Measurements from ENCODE around the gene CHMP1A. TPM values are rescaled to one million over a fixed set of nuclear protein-coding genes. Genes with fewer than 3 reads are reported as not detected.

The CHMP1A gene
- polyA plus RNA-seq, 2 of the 4 experiments (the other 2 are of a cell fraction): 36.4 to 91.7 TPM

GRCh38 chr16:89602273-89602951 lies 55.1 kb downstream of the CHMP1A start:
- DNase-seq (ENCODE audit: low read depth in 1 of 2, low spot score in 1 of 2): peak; percentile 55 to 56
- peak overlapping the region; percentile 23 to 76; a peak in 4 of 6 replicates for H3K27ac ChIP-seq

GRCh38 chr16:89601906-89602272 lies 55.6 kb downstream of the CHMP1A start:
- POLR2A ChIA-PET: interaction anchor here (0.7 to 1.5 kb wide), 2 partner anchors 31 to 308 kb away, joined by 4 to 6 read pairs; no protein-coding TSS in a partner anchor

More at GRCh38 chr16:89602273-89602951, 55.1 kb downstream of the CHMP1A start:
- 14% methylated on average over 16 of the region's 22 CpGs for WGBS (ENCODE audit: missing lambda C conversion rate)
- Histone ChIP-seq H3K9me3 (no peaks in the 10 kb centered on the region), H3K4me1 (peaks cover 30% of the 10 kb centered on the region), H3K4me3 (no peak overlapping the region), H3K4me2 (peak overlapping the region; percentile 54)
- ATAC-seq: peak; percentile 65 to 71
- no peak for FAIRE-seq
- TF ChIP-seq TFCP2L1 (CRISPR knock-in tag; IDR thresholded peaks at IDR 0.05) (no peak), CTCF (IDR thresholded peaks at IDR 0.05) (no peak), RCOR1 (IDR thresholded peaks at IDR 0.05; ENCODE audit: low read depth, low read length) (no peak), POLR2A (IDR thresholded peaks at IDR 0.05; ENCODE audit: low read length) (no peak), PHF8 (IDR thresholded peaks at IDR 0.05; ENCODE audit: borderline replicate concordance, low read depth) (no peak), HOXB13 (CRISPR knock-in tag; IDR thresholded peaks at IDR 0.05; ENCODE audit: low read depth) (no peak), TP53 (CRISPR knock-in tag; IDR thresholded peaks at IDR 0.05) (no peak), CBX2 (IDR thresholded peaks at IDR 0.05; ENCODE audit: borderline replicate concordance, low read depth) (no peak)
- POLR2A ChIA-PET: interaction anchor here (1.5 kb wide), 1 partner anchor 31 kb away, joined by 6 read pairs; no protein-coding TSS in a partner anchor
- CTCF ChIA-PET: interaction anchor here (0.8 to 4.2 kb wide), 11 partner anchors 12 to 259 kb away, joined by 3 to 49 read pairs (median 3); partner anchors contain the start of genes CPNE7 and DPEP1

GRCh38 chr16:89600956-89601355 lies 56.6 kb downstream of the CHMP1A start:
- no peak for DNase-seq (ENCODE audit: low read depth in 1 of 2, low spot score in 1 of 2)
- peak overlapping the region in 1 of 2 experiments; percentile 69; a peak in 3 of 6 replicates for H3K27ac ChIP-seq
- no peak for FAIRE-seq
- H3K4me3 ChIP-seq: no peak overlapping the region
- peaks cover 30% of the 10 kb centered on the region for H3K4me1 ChIP-seq
- no peaks in the 10 kb centered on the region for H3K9me3 ChIP-seq
- TF ChIP-seq RFX5 (IDR thresholded peaks at IDR 0.05) (no peak), CBX8 (IDR thresholded peaks at IDR 0.05) (no peak), POLR2AphosphoS2 (conservative IDR thresholded peaks at IDR 0.05; ENCODE audit: low read length) (no peak), PHF8 (IDR thresholded peaks at IDR 0.05; ENCODE audit: borderline replicate concordance, low read depth) (no peak), MAX (IDR thresholded peaks at IDR 0.05) (no peak), E2F6 (IDR thresholded peaks at IDR 0.05; ENCODE audit: borderline replicate concordance, low read depth) (no peak), FOSB (CRISPR knock-in tag; IDR thresholded peaks at IDR 0.05) (no peak), CHD4 (IDR thresholded peaks at IDR 0.05; ENCODE audit: borderline replicate concordance) (no peak)
- ChIA-PET POLR2A (interaction anchor here (0.7 kb wide), 1 partner anchor 309 kb away, joined by 4 read pairs; no protein-coding TSS in a partner anchor), CTCF (interaction anchor here (1.0 to 4.2 kb wide), 8 partner anchors 11 to 260 kb away, joined by 3 to 49 read pairs (median 9); partner anchors contain the start of genes CPNE7 and DPEP1)
- 71% methylated on average over 8 of the region's 8 CpGs for WGBS (ENCODE audit: missing lambda C conversion rate)
- no peak for ATAC-seq
- no peak overlapping the region for H3K4me2 ChIP-seq

More at GRCh38 chr16:89601906-89602272, 55.6 kb downstream of the CHMP1A start:
- CTCF ChIA-PET: interaction anchor here (0.8 to 4.2 kb wide), 11 partner anchors 12 to 259 kb away, joined by 3 to 49 read pairs (median 3); partner anchors contain the start of genes CPNE7 and DPEP1
- DNase-seq (ENCODE audit: low read depth in 1 of 2, low spot score in 1 of 2) (no peak), FAIRE-seq (no peak), ATAC-seq (no peak)
- Histone ChIP-seq H3K4me2 (peak overlapping the region; percentile 54), H3K4me3 (no peak overlapping the region), H3K27ac (peak overlapping the region; percentile 23 to 76; a peak in 4 of 6 replicates), H3K9me3 (no peaks in the 10 kb centered on the region), H3K4me1 (peaks cover 30% of the 10 kb centered on the region)
- TF ChIP-seq FOSB (CRISPR knock-in tag; IDR thresholded peaks at IDR 0.05) (no peak), EP300 (IDR thresholded peaks at IDR 0.05) (no peak), SREBF2 (IDR thresholded peaks at IDR 0.05) (no peak), TP53 (CRISPR knock-in tag; IDR thresholded peaks at IDR 0.05) (no peak)
- 75% methylated on average over 20 of the region's 22 CpGs for WGBS (ENCODE audit: missing lambda C conversion rate)

All from A549 (cell line).